Retinal pigment epithelial cell (primary cell): ENCODE measurements around the gene F13A1.

Experiments used
- DNase-seq: peaks from one replicate; pipeline ENCODE4 v3.0.0-alpha.2; 2010; ENCODE audit warnings: low read depth
- H3K4me3 ChIP-seq: 2 replicates; pipeline ENCODE4 v1.5.1; 2011; ENCODE audit warnings: mild to moderate bottlenecking, low read length, control low read depth, moderate library complexity
- TF ChIP-seq, protein P1 (sequence below): conservative IDR thresholded peaks from 2 replicates; pipeline ENCODE4 v1.5.1; 2011; ENCODE audit warnings: low read depth, low read length, control low read depth, inconsistent platforms

The F13A1 gene

DNA sequence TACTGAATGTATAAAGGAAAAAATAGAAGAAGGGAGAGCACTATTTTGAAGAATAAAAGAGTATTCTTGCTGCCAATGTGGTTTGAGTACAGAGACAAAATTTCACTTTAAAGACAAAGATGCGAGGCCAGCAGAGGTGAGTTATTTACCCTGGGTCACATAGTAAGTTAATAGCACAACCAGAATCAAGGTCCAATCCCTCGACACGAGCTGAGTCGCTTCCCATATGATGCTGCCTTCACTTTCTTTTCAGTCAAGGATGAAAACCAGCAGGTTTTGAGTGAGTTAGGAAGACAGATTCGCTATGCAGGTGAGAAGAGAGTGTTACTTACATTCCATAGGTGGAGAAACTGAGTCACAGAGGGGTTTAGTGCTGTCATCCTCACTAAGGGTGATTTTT, 75.8 kb downstream of the F13A1 start:
- no peak overlapping the region for H3K4me3 ChIP-seq
- TF ChIP-seq, protein P1, sequence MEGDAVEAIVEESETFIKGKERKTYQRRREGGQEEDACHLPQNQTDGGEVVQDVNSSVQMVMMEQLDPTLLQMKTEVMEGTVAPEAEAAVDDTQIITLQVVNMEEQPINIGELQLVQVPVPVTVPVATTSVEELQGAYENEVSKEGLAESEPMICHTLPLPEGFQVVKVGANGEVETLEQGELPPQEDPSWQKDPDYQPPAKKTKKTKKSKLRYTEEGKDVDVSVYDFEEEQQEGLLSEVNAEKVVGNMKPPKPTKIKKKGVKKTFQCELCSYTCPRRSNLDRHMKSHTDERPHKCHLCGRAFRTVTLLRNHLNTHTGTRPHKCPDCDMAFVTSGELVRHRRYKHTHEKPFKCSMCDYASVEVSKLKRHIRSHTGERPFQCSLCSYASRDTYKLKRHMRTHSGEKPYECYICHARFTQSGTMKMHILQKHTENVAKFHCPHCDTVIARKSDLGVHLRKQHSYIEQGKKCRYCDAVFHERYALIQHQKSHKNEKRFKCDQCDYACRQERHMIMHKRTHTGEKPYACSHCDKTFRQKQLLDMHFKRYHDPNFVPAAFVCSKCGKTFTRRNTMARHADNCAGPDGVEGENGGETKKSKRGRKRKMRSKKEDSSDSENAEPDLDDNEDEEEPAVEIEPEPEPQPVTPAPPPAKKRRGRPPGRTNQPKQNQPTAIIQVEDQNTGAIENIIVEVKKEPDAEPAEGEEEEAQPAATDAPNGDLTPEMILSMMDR = no peak
- DNase-seq = no peak

DNA sequence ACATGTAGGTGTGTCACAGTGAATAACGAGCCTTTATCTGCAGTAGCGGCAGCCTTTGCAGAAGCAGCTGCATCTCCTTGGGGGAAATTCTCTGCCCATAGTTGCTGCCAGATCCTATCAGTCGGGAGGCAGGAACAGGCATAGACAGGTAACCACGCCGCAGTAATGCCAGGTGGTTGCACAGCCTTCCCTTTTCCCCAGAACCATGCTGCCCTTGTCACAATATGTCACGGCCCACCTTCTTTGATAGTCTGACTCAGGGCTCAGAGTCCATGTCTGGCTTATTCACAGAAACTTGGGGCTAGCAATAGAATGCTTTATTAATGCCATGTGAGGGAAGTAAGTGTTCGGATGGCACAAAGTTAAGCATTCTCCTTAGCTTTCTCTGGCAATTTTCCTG, 76.6 kb downstream of the F13A1 start:
- no peak for DNase-seq
- TF ChIP-seq, protein P1 = no peak
- no peak overlapping the region for H3K4me3 ChIP-seq

DNA sequence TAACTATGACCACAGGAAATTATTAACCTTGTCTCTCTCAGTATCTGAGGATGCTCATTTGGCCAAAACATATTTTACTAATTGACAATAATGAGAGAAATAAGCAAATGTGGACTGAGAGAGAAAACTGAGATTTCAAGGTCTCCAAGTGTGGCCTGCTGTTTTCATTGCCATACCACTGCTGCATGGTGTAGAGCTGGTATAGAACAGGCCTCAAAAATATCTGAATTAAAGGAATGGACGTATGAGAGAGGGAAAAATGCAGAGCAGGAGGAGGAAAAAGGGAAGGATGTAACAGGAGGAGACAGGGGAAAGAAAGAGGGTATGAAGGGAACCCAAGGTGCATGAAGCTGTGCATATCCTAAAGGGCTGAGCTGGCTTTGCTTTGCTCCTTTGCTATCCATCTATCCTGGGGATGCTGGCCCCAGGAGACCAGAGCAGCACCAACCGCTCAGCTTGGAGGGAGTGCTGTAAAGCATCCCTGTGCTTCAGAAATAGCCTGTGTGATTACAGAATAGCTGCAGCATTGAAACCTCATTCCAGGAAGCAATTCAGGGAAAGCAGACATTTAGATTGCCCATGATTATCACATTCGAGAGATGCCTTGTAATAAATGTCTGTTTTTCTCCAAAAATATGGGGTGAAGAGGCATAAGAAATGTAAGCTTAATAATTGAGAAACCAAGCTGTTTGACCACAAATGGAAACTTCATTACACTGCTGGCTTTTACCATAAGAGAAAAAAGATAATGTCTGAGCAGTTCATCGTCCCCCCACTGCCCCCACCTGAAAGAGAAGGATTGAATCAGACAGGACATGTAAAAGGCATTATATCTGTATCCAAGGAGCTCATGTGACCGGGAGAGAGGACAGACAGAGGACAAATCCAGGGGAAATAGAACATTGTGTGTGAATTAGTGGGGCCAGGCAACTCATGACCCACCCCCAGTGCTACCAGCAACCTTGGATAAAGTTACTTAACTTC, 80.6 kb downstream of the F13A1 start:
- H3K4me3 ChIP-seq = no peak overlapping the region
- DNase-seq = no peak
- TF ChIP-seq, protein P1 = no peak

DNA sequence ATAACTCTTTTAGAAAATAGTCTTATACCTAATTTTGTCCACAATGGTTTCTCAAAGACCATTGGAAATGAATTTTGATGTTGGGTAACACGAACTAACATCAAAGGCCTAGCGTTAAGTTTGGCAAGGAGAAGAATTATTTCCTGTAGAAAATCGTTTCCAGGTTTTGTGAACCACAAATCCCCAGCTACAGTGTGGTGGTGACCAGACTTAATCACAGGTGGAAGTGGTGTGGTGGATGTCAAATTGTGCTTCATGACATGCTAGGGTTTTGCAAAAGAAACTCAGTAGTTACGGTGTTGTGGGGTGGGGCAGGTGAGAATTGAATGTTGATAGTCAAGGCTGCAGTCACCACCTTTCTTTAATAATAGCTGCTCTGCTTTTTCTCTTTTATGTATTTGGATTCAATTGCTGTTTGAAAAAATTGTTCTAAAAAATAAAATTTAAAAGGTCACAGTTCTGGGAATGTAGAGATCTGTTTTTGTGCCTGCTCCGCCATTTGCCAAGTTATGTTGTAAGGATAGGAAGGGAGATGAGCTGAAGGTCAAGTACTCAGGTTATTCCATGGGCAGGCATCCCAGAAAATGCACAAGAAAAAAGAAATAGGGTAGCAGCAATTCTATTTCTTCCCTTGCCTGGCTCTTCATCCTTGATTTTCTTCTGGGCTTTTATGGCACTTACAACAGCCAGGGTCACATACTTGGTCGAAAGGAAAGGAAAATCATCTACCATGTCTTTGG, 83.6 kb downstream of the F13A1 start:
- DNase-seq = no peak
- TF ChIP-seq, protein P1 = no peak

DNA sequence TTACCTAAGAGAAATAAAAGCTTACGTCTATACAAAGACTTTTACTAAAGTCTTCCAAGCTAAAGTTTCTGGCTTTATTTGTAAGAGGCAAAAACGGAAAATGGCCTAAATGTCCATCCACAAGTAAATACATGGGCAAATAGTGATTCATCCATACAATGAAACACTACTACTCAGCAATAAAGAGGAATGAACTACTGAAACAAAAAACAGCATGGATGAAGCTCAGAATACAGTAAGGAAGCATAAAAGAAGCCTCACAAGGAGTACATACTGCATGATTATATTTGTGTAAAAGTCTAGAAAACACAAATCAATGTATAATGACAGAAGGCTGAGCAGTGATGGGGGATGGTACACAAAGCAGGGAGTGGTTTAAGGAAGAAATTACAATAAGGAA, 84.7 kb downstream of the F13A1 start:
- no peak for DNase-seq
- TF ChIP-seq, protein P1 = no peak
- no peak overlapping the region for H3K4me3 ChIP-seq

More for the DNA sequence above, 83.6 kb downstream of the F13A1 start:
- no peak overlapping the region for H3K4me3 ChIP-seq

DNA sequence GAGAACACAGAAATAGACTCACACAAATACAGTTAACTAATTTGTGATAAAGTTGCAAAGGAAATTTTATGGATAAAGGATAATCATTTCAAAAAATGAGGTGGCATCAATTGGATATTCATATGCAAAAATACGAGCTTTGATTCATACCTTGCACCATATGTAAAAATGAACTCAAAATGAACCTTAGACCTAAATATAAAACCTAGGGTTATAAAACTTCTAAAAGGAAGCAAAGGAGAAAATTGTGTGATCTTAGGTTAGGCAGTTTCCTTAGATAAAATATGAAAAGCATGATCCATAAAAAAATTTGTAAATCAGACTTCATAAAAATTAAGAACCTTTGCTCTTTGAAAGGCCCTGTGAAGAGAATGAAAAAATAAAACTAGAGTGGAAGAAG, 85.5 kb downstream of the F13A1 start:
- no peak for DNase-seq
- TF ChIP-seq, protein P1 = no peak
- H3K4me3 ChIP-seq = no peak overlapping the region
